GM06990 (cell line): ENCODE data around the gene GPR143.

ENCODE experiments used
- DNase-seq: peaks from one replicate; pipeline ENCODE4 v3.0.0-alpha.2; 2011; ENCODE audit not compliant: insufficient read length; ENCODE audit errors: extremely low read depth
- H3K27me3 ChIP-seq: replicated peaks from 2 replicates; pipeline ENCODE4 v1.6.0; 2011; ENCODE audit warnings: low read length; ENCODE audit not compliant: control insufficient read depth, insufficient read depth
- H3K36me3 ChIP-seq: 2 replicates; pipeline ENCODE4 v1.5.1; 2011; ENCODE audit warnings: low read length; ENCODE audit not compliant: control insufficient read depth, insufficient read depth
- H3K4me3 ChIP-seq: replicated peaks from 2 replicates; pipeline ENCODE4 v1.5.1; 2011; ENCODE audit warnings: low read depth, mild to moderate bottlenecking, control low read depth, low read length
- CTCF ChIP-seq: IDR thresholded peaks from 2 replicates; pipeline ENCODE4 v1.5.1; 2011; ENCODE audit warnings: low read length, control low read depth, mild to moderate bottlenecking, inconsistent platforms; ENCODE audit not compliant: insufficient read depth, poor library complexity, severe bottlenecking

The GPR143 gene

GRCh38 chrX:9704876-9705465 is 60.7 kb downstream of the GPR143 start:
- Histone ChIP-seq H3K27me3 (no peaks in the 10 kb centered on the region), H3K36me3 (no peaks in the 10 kb centered on the region), H3K4me3 (no peak overlapping the region)
- no peak for TF ChIP-seq CTCF
- DNase-seq = no peak

- no peak for DNase-seq
- no peak overlapping the region for H3K4me3 ChIP-seq
- TF ChIP-seq CTCF = no peak
- H3K36me3 ChIP-seq = no peaks in the 10 kb centered on the region
- no peaks in the 10 kb centered on the region for H3K27me3 ChIP-seq
Observed at GRCh38 chrX:9703406-9703805, 62.2 kb downstream of the GPR143 start.

GRCh38 chrX:9701790-9702189 is 63.9 kb downstream of the GPR143 start:
- Histone ChIP-seq H3K4me3 (no peak overlapping the region), H3K36me3 (no peaks in the 10 kb centered on the region), H3K27me3 (no peaks in the 10 kb centered on the region)
- DNase-seq = no peak
- no peak for TF ChIP-seq CTCF

- TF ChIP-seq CTCF = no peak
- Histone ChIP-seq H3K36me3 (no peaks in the 10 kb centered on the region), H3K4me3 (no peak overlapping the region), H3K27me3 (no peaks in the 10 kb centered on the region)
- DNase-seq = no peak
Observed at GRCh38 chrX:9700555-9700954, 65.1 kb downstream of the GPR143 start.

GRCh38 chrX:9698576-9698975 is 67.1 kb downstream of the GPR143 start:
- DNase-seq = no peak
- Histone ChIP-seq H3K36me3 (no peaks in the 10 kb centered on the region), H3K27me3 (no peaks in the 10 kb centered on the region), H3K4me3 (no peak overlapping the region)
- TF ChIP-seq CTCF = no peak
